ENCODE data around the gene MTFR1L.

DNA sequence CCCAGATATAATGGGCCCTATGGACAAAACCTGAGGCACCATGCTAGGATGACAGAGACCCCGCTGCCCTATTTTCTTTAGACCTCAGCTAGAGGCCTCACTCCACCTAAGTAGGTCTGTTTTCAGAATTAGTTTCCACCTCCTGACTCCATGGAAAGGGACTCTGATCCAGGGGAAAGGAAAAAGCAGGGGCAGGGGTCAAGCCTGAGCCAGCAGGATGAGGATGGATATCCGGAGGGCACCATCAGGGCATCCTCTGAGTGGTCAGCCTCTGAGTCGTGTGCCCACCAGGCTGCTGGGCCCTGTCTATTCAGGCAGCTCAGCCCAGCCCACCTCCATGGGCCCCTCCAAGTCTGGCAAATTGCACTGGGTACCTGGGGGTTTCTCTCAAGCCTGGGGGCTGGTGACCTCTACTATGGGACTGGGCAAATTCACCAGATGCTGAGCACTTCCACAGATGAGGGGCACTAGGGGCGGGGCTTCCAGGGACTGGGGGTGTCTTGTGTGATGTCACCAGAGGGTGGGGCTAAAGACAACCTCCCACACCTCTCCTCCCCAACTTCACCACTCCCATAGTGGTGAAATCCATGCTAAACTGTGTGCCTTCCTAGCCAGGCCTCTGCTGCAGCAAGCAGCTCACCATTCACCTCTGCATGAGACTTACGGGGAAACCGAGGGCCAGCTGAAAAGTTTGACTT, 50.3 kb downstream of the MTFR1L start:
- TF ChIP-seq, protein P1, sequence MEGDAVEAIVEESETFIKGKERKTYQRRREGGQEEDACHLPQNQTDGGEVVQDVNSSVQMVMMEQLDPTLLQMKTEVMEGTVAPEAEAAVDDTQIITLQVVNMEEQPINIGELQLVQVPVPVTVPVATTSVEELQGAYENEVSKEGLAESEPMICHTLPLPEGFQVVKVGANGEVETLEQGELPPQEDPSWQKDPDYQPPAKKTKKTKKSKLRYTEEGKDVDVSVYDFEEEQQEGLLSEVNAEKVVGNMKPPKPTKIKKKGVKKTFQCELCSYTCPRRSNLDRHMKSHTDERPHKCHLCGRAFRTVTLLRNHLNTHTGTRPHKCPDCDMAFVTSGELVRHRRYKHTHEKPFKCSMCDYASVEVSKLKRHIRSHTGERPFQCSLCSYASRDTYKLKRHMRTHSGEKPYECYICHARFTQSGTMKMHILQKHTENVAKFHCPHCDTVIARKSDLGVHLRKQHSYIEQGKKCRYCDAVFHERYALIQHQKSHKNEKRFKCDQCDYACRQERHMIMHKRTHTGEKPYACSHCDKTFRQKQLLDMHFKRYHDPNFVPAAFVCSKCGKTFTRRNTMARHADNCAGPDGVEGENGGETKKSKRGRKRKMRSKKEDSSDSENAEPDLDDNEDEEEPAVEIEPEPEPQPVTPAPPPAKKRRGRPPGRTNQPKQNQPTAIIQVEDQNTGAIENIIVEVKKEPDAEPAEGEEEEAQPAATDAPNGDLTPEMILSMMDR (IDR thresholded peaks at IDR 0.05), result no peak
- TF ChIP-seq POLR2AphosphoS5 (IDR thresholded peaks at IDR 0.05), result no peak

Measured in esophagus muscularis mucosa (tissue), 3 donors.